ENCODE results near the gene MUL1.

MUL1 gene

GRCh38 chr1:20470194-20470593 lies 37.8 kb downstream of the MUL1 start:
- no peak for DNase-seq (ENCODE audit: low read depth in 2 of 2)

- no peak for DNase-seq (ENCODE audit: low read depth in 2 of 2)
Measured at GRCh38 chr1:20469406-20470076, 38.4 kb downstream of the MUL1 start.

- no peak for DNase-seq (ENCODE audit: low read depth in 2 of 2)
Measured at GRCh38 chr1:20466273-20466672, 41.7 kb downstream of the MUL1 start.

GRCh38 chr1:20465187-20465586 lies 42.8 kb downstream of the MUL1 start:
- DNase-seq (ENCODE audit: low read depth in 2 of 2), result no peak

- DNase-seq (ENCODE audit: low read depth in 2 of 2), result no peak
Measured at GRCh38 chr1:20463502-20463901, 44.4 kb downstream of the MUL1 start.

GRCh38 chr1:20462397-20462796 lies 45.6 kb downstream of the MUL1 start:
- DNase-seq (ENCODE audit: low read depth in 2 of 2), result no peak

GRCh38 chr1:20458717-20459116 lies 49.2 kb downstream of the MUL1 start:
- no peak for DNase-seq (ENCODE audit: low read depth in 2 of 2)

- DNase-seq (ENCODE audit: low read depth in 2 of 2), result no peak
Measured at GRCh38 chr1:20454004-20454403, 53.9 kb downstream of the MUL1 start.

GRCh38 chr1:20449735-20450311 lies 58.1 kb downstream of the MUL1 start:
- no peak for DNase-seq (ENCODE audit: low read depth in 2 of 2)
